Panc1 (cell line): ENCODE results near the gene PARS2.

Experiments
- CTCF ChIP-seq: fragments of 450-650 bp; IDR thresholded peaks from 2 replicates; pipeline ENCODE4 v1.5.1; 2017; ENCODE audit warnings: mild to moderate bottlenecking
- POLR2AphosphoS5 ChIP-seq: IDR thresholded peaks from 2 replicates; pipeline ENCODE4 v1.6.1; 2012; ENCODE audit warnings: mild to moderate bottlenecking, low read depth, low read length, moderate library complexity
- REST ChIP-seq, 2 experiments: IDR thresholded peaks; 2 replicates each; pipeline ENCODE4 v1.6.1; 2011 to 2012; ENCODE audit warnings: low read depth in 2 of 2, control low read depth in 1 of 2, low read length in 1 of 2, mild to moderate bottlenecking in 1 of 2, moderate library complexity in 1 of 2; ENCODE audit not compliant: insufficient read depth in 1 of 2
- SIN3A ChIP-seq: IDR thresholded peaks from 2 replicates; pipeline ENCODE4 v1.6.1; 2012; ENCODE audit warnings: low read depth, mild to moderate bottlenecking, low read length, moderate library complexity, borderline replicate concordance; ENCODE audit not compliant: insufficient read depth

GRCh38 chr1:54782588-54782987 is 18.3 kb upstream of the PARS2 start:
- TF ChIP-seq CTCF (no peak), REST (IDR thresholded peaks at IDR 0.05; ENCODE audit: insufficient read depth in 1 of 2, low read depth in 2 of 2, low read length in 1 of 2) (no peak), POLR2AphosphoS5 (no peak), SIN3A (no peak)
